IPS-15b (cell line): ENCODE data around the gene CETP.

Experiments
- H3K27me3 ChIP-seq: one replicate; pipeline ENCODE4 v1.6.1; 2013; ENCODE audit warnings: low read length; ENCODE audit not compliant: control insufficient read depth, insufficient read depth
- H3K36me3 ChIP-seq: one replicate; pipeline ENCODE4 v1.6.1; 2013; ENCODE audit warnings: low read length; ENCODE audit not compliant: control insufficient read depth, insufficient read depth
- H3K4me1 ChIP-seq: one replicate; pipeline ENCODE4 v1.6.1; 2013; ENCODE audit warnings: mild to moderate bottlenecking, low read length; ENCODE audit not compliant: control insufficient read depth, insufficient read depth
- H3K4me3 ChIP-seq: one replicate; pipeline ENCODE4 v1.5.1; 2013; ENCODE audit warnings: low read depth, low read length
- H3K9ac ChIP-seq: one replicate; pipeline ENCODE4 v1.6.1; 2013; ENCODE audit warnings: low read depth, mild to moderate bottlenecking, low read length
- H3K9me3 ChIP-seq: one replicate; pipeline ENCODE4 v1.6.1; 2013; ENCODE audit warnings: mild to moderate bottlenecking, low read length; ENCODE audit not compliant: control insufficient read depth, insufficient read depth

The CETP gene, protein sequence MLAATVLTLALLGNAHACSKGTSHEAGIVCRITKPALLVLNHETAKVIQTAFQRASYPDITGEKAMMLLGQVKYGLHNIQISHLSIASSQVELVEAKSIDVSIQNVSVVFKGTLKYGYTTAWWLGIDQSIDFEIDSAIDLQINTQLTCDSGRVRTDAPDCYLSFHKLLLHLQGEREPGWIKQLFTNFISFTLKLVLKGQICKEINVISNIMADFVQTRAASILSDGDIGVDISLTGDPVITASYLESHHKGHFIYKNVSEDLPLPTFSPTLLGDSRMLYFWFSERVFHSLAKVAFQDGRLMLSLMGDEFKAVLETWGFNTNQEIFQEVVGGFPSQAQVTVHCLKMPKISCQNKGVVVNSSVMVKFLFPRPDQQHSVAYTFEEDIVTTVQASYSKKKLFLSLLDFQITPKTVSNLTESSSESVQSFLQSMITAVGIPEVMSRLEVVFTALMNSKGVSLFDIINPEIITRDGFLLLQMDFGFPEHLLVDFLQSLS

DNA sequence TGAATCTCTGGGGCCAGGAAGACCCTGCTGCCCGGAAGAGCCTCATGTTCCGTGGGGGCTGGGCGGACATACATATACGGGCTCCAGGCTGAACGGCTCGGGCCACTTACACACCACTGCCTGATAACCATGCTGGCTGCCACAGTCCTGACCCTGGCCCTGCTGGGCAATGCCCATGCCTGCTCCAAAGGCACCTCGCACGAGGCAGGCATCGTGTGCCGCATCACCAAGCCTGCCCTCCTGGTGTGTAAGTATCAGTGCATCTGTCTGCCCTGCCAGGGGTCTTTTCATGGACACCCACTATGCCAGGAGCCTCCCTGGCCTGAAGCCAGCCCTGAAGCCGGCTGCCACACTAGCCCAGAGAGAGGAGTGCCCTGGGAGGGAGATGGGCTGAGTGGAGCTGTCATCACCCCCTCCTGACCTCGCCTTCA lies at the start of gene CETP:
CETP (plus strand) TSS at position 100 of the 431 bp plus-strand sequence; CDS start at position 130, 30 bp downstream.
- no peaks in the 10 kb centered on the region for H3K4me1 ChIP-seq
- no peak within 1 kb of the TSS for H3K9ac ChIP-seq
- no peaks in the 10 kb centered on the region for H3K27me3 ChIP-seq
- no peaks in the 10 kb centered on the region for H3K9me3 ChIP-seq
- H3K36me3 ChIP-seq, result no peaks in the 10 kb centered on the region
- no peak within 1 kb of the TSS for H3K4me3 ChIP-seq

DNA sequence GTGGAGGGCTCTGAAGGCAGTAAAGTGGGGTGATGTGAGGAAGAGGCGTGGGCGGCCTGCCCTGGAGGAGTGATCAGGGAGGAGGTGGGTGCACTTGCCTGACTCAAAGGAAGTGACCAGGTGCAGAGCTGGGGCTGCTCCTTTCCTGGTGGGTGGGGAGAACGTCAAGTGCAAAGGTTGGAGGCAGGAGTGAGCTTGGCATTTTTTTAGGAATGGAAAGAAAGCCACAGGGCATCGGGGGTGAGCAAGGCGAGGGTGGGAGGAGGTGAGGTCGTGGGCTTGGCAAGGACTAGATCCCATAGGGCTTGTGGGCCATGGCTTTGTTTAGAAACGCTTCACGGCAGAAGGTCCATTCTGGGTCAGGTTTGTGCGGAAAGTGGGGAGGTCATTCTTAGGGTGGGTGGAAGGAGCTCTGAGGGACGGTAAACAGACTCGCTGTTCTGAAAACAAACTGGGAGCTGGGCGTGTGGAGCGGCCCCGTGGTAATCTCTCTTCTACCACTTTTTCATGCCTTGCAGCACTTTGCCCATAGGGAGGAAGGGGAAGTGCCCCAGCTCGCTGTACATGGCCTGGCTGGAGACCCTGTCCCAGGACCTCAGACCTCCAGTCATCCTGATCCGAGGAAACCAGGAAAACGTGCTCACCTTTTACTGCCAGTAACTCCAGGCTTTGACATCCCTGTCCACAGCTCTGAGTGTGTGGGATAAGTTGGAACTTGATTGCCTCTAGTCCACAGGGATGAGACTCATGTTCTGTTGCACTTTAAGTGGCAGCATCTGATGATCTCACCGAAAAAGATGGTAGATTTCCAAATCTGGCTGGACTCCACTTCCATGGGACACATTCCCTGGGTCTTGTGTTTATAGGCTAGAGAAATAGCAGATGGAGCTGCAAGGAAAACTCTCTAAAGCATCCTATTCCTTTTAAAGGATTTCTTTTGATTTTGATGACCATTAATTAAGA lies 48.7 kb upstream of the CETP start:
- H3K9me3 ChIP-seq, result no peaks in the 10 kb centered on the region
- no peak overlapping the region for H3K4me3 ChIP-seq
- H3K4me1 ChIP-seq, result peaks cover 2% of the 10 kb centered on the region

DNA sequence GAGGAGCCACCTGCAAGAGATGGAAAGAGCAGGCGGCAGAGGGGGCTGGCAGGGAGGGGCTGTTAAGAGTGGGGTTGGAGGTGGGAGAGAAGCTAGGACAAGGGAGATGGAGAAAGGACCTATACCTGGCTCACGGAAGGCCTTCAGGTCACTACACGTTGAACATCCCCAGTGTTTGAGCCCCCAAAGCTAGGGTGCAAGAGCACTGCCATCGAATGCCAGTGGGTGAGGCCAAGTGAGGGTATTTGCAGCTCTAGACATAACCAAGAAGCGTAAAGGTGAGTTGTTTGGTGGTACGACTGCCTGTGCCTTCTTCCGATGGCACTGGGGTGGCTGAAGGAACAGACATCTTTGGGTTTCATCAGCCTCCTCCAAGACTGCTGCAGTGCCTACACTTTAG lies 46.9 kb upstream of the CETP start:
- H3K4me1 ChIP-seq, result no peaks in the 10 kb centered on the region
- H3K9me3 ChIP-seq, result no peaks in the 10 kb centered on the region
- H3K9ac ChIP-seq, result no peak overlapping the region

More for the DNA sequence above, 48.7 kb upstream of the CETP start:
- H3K27me3 ChIP-seq, result no peaks in the 10 kb centered on the region
- H3K36me3 ChIP-seq, result no peaks in the 10 kb centered on the region
- H3K9ac ChIP-seq, result no peak overlapping the region

DNA sequence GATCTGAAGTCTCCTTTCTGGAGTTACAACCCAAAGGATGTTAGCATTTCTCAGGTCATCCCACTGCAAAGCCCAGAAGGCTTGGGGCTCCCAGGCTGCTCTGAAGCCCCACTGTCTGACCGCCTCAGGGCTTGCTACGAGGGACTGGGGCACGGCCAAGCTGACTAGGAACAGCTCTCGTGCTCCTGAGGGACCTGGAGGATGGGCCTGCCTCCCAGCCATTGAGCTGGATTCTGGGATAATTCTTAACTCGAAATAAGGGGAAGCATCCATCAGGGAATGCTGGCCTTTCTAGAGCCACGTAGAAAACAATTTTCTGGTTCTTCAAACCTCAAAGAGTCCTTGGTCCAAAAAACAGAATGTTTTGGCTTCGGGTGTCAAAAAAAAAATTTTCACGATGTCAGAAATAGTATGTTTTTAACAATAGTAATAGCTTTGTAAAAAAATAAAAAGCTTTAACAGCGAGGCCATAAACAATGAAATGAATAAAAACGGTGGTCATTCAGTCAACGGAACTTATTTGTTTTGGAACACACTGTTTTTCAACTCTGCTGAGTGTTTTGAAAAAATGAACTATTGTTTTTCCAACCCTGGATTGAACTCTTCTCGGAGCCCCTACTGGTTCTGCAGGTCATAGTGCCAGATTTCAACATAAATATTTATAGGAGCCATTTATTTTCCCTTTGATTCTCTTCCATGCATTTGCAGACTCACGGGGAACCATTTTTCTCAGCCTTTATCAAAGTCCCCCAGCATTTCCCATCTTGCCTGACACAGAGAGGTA lies 46.2 kb upstream of the CETP start:
- Histone ChIP-seq H3K4me1 (no peaks in the 10 kb centered on the region), H3K36me3 (no peaks in the 10 kb centered on the region), H3K9me3 (no peaks in the 10 kb centered on the region), H3K4me3 (no peak overlapping the region), H3K27me3 (no peaks in the 10 kb centered on the region), H3K9ac (no peak overlapping the region)

More for the DNA sequence above, 46.9 kb upstream of the CETP start:
- Histone ChIP-seq H3K4me3 (no peak overlapping the region), H3K36me3 (no peaks in the 10 kb centered on the region), H3K27me3 (no peaks in the 10 kb centered on the region)

DNA sequence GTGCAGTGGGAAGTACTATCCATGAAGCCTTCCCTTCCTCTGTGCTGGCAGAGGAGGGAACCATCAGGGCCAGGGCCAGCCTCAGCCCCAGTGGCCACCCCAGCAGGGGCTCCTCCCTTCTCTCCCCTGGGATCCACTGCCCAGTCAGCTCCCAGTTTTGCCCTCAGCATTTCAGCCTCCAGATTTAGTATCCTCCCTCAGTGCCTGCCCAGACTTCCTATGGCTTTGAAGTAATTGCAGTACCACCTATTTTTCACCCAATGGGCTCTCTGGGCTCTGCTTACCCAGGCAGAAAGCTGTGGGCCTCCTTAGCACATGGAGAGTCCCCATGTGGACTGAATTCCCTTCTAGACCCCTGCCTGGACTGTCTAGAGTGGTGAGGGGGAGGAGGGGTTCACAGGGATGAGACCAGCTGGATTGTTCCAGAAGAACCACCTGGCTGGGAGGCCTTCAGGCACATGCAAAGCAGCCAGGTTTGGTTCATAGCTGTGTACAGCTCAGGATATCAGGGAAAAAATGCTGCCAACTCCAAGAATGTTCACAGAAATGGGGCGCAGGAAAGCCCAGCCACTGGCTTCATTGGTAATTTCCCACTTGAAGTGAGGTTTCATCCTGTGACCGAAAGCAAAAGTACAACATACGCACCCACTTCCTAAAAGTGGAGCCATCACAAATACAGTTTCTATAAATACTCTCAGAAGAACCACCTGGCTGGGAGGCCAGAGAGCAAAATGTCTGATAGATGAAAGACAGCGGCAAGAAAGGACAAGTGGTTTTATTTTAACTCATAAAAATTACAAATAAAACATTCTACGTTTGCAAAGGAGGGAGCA lies 45.0 kb upstream of the CETP start:
- Histone ChIP-seq H3K27me3 (no peaks in the 10 kb centered on the region), H3K9me3 (no peaks in the 10 kb centered on the region), H3K4me3 (no peak overlapping the region), H3K36me3 (no peaks in the 10 kb centered on the region), H3K4me1 (no peaks in the 10 kb centered on the region), H3K9ac (no peak overlapping the region)

DNA sequence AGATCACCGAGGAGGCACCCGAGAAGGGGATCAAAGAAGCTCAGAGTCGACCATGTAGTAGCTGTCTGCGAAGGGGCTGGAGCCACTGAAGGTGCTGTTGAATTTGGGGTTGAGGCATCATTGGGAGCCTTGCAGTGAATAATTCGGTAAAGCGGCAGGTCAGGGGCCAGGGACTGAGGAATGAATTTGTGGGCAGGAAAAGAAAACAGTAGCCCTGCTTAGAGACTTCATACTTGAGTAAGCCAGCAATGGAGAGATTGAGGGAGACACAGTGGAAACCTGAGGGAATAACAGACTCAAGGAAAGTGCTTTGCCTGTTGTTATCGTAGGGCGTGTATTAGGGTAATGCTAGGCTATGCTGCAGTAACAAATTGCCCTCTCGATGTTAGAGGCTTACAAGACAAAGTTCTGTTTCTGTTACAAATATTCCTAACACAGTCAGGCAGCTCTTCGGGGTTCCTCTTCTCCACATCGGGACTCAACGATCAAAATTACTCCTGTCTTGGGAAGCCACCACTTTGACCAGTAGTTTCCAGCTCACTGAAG lies 43.2 kb upstream of the CETP start:
- H3K4me1 ChIP-seq, result no peaks in the 10 kb centered on the region
- no peak overlapping the region for H3K4me3 ChIP-seq

DNA sequence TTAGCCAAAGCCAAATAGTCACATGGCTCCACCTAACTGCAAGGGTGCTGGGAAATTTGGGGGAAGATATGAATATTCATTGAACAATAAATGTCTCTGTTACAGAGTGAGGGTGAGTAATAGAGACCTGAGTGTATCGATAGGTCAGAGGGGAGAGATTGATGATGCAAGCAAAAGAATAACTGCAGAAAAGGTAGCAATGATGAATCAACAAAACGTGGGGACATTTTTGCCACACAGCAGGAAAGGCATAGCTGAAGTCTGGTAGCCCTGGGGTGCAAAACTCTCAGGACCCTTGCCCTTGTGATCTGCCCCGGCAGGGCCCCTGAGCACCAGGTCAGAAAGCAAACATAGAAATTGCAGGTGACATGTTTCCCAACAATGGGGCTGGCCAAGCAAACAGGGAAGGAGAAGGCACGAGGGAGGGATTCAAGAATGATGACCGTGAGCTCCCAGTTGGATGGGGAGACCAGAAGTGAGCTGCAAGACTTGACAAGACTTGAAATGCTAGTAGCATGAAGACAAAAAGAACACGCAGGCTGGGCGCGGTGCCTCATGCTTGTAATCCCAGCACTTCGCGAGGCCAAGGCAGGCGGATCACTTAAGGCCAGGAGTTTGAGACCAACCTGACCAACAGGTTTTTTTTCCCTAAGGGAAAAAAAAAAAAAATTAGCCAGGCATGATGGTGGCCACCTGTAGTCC lies 42.5 kb upstream of the CETP start:
- Histone ChIP-seq H3K9ac (no peak overlapping the region), H3K4me1 (no peaks in the 10 kb centered on the region), H3K4me3 (no peak overlapping the region), H3K9me3 (no peaks in the 10 kb centered on the region), H3K27me3 (no peaks in the 10 kb centered on the region), H3K36me3 (no peaks in the 10 kb centered on the region)

More for the DNA sequence above, 43.2 kb upstream of the CETP start:
- Histone ChIP-seq H3K36me3 (no peaks in the 10 kb centered on the region), H3K9ac (no peak overlapping the region), H3K27me3 (no peaks in the 10 kb centered on the region), H3K9me3 (no peaks in the 10 kb centered on the region)

DNA sequence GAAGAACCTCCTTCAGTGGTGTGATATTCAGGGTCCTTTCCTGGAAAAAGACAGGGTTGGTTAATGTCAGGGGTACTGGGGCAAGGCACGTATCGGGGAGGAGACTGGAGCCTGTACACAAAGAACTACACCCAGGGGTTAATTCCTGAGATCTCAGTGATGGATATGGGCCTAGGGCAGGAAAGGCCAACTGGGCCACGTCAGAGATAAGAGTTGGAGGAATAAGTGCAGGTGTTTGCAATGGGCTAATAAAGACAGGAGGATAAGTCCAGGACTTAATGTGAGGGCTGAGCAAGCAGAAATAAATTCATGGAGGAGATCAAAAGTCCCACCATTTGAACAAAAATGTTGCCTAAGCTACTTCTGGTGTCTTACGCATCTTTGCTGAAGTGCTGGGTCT lies 40.2 kb upstream of the CETP start:
- Histone ChIP-seq H3K36me3 (no peaks in the 10 kb centered on the region), H3K4me3 (no peak overlapping the region), H3K9me3 (no peaks in the 10 kb centered on the region), H3K4me1 (no peaks in the 10 kb centered on the region), H3K9ac (no peak overlapping the region), H3K27me3 (no peaks in the 10 kb centered on the region)

DNA sequence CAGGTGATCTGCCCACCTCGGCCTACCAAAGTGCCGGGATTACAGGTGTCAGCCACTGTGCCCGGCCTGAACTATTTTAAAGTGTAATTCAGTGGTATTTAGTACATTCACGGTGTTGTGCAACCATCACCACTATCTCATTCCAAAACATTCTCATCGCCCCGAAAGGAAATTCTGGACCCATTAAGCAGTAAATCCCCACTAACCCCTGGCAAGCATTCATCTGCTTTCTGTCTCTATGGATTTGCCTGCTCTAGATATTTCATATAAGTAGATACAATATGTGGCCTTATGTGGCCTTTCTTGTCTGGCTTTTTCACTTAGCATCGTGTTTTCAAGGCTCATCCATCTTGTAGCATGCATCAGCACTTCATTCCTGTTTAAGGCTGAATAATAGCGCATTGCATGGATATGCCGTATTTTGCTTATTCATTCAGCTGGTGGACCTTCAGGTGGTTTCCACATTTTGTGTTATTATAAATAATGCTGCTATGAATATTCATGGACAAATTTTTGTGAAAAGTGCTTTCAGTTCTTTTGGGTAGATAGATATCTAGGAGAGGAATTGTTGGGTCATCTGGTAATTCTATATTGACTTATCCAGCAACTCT lies 38.2 kb upstream of the CETP start:
- Histone ChIP-seq H3K27me3 (no peaks in the 10 kb centered on the region), H3K4me1 (no peaks in the 10 kb centered on the region), H3K4me3 (no peak overlapping the region)

DNA sequence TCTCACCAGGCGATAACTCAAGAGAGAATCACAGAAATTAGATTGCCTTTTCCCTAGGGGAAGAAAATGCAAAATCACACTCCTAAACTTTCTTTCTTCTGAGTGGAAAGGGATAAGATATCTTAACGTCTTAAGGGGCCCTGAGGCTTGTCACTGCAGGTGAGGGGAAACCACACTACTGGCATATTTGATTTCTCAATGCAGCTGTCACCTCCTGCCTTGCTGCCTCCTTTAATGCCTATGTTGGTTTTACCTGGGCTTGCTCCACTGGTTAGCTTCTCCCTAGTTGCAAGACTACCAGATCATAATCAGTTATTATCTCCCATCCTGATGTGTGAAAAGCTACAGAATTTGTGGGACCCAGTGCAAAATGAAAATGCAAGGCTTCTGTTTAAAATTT lies 34.3 kb upstream of the CETP start:
- Histone ChIP-seq H3K4me1 (peaks cover 5% of the 10 kb centered on the region), H3K36me3 (no peaks in the 10 kb centered on the region), H3K9me3 (no peaks in the 10 kb centered on the region), H3K4me3 (no peak overlapping the region), H3K9ac (no peak overlapping the region), H3K27me3 (no peaks in the 10 kb centered on the region)

More for the DNA sequence above, 38.2 kb upstream of the CETP start:
- H3K9me3 ChIP-seq, result no peaks in the 10 kb centered on the region
- H3K9ac ChIP-seq, result no peak overlapping the region
- H3K36me3 ChIP-seq, result no peaks in the 10 kb centered on the region
